ENCODE data around the gene DSCAM.

- TF ChIP-seq, protein P1, sequence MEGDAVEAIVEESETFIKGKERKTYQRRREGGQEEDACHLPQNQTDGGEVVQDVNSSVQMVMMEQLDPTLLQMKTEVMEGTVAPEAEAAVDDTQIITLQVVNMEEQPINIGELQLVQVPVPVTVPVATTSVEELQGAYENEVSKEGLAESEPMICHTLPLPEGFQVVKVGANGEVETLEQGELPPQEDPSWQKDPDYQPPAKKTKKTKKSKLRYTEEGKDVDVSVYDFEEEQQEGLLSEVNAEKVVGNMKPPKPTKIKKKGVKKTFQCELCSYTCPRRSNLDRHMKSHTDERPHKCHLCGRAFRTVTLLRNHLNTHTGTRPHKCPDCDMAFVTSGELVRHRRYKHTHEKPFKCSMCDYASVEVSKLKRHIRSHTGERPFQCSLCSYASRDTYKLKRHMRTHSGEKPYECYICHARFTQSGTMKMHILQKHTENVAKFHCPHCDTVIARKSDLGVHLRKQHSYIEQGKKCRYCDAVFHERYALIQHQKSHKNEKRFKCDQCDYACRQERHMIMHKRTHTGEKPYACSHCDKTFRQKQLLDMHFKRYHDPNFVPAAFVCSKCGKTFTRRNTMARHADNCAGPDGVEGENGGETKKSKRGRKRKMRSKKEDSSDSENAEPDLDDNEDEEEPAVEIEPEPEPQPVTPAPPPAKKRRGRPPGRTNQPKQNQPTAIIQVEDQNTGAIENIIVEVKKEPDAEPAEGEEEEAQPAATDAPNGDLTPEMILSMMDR (IDR thresholded peaks at IDR 0.05): no peak
- no peak for TF ChIP-seq EZH2 (IDR thresholded peaks at IDR 0.05; ENCODE audit: borderline replicate concordance, insufficient read depth, low read depth, low read length, poor library complexity, severe bottlenecking)
These were observed 290.5 kb downstream of the DSCAM start for GRCh38 chr21:40556442-40556968.
